BJ (cell line): Measurements from ENCODE around the gene LRRN2. TPM values are rescaled to one million over a fixed set of nuclear protein-coding genes. Genes with fewer than 3 reads are reported as not detected.

ENCODE experiments used
- CTCF ChIA-PET: fragments of 350-600 bp; formaldehyde crosslinking; extraction: SDS; loops from one replicate; lab custom pipeline; 2021; ENCODE audit warnings: antibody characterized with exemption, inconsistent platforms; lab: Yijun Ruan, JAX
- POLR2A ChIA-PET: fragments of 300-600 bp; sonication (Branson Sonifier 250); formaldehyde crosslinking; extraction: SDS; loops from one replicate; lab custom pipeline; 2021; ENCODE audit warnings: antibody characterized with exemption; lab: Charles Lee
- DNase-seq: peaks from one replicate; pipeline ENCODE4 v3.0.0-alpha.2; 2011; ENCODE audit warnings: low read depth
- H3K27me3 ChIP-seq: 2 replicates; pipeline ENCODE4 v1.6.0; 2011; ENCODE audit warnings: low read length; ENCODE audit not compliant: control insufficient read depth, insufficient read depth
- H3K36me3 ChIP-seq: 2 replicates; pipeline ENCODE4 v1.5.1; 2011; ENCODE audit warnings: low read length; ENCODE audit not compliant: control insufficient read depth, insufficient read depth
- H3K4me3 ChIP-seq: 2 replicates; pipeline ENCODE4 v1.5.1; 2011; ENCODE audit warnings: low read depth, mild to moderate bottlenecking, control low read depth, low read length
- CTCF ChIP-seq: IDR thresholded peaks from 2 replicates; pipeline ENCODE4 v1.5.1; 2011; ENCODE audit warnings: low read depth, mild to moderate bottlenecking, control low read depth, inconsistent platforms, low read length, moderate library complexity; ENCODE audit not compliant: insufficient read depth
- polyA plus RNA-seq: library from polyadenylated mRNA; depleted of rRNA; stranded (reverse); fragments of >200 nt; gene quantifications from 2 replicates; pipeline ENCODE4 v1.2.3, GENCODE V29; 2011

Gene LRRN2
- polyA plus RNA-seq, 1 experiment = not detected

- CTCF ChIA-PET = no interaction called here
These were observed 43.6 kb downstream of the LRRN2 start for GRCh38 chr1:204641936-204642335.

GRCh38 chr1:204641455-204641854 is 44.1 kb downstream of the LRRN2 start:
- POLR2A ChIA-PET = no interaction called here
- H3K27me3 ChIP-seq = peaks cover 18% of the 10 kb centered on the region
- no peak overlapping the region for H3K4me3 ChIP-seq
- TF ChIP-seq CTCF = no peak
- no peak for DNase-seq
- CTCF ChIA-PET = no interaction called here
- H3K36me3 ChIP-seq = no peaks in the 10 kb centered on the region

More at GRCh38 chr1:204641936-204642335, 43.6 kb downstream of the LRRN2 start:
- POLR2A ChIA-PET = no interaction called here
- Histone ChIP-seq H3K36me3 (no peaks in the 10 kb centered on the region), H3K27me3 (peaks cover 17% of the 10 kb centered on the region), H3K4me3 (no peak overlapping the region)
- no peak for DNase-seq
- TF ChIP-seq CTCF = no peak

- no peak overlapping the region for H3K4me3 ChIP-seq
- no peaks in the 10 kb centered on the region for H3K36me3 ChIP-seq
These were observed 45.0 kb downstream of the LRRN2 start for GRCh38 chr1:204640578-204640977.

GRCh38 chr1:204634260-204634910 is 51.2 kb downstream of the LRRN2 start:
- H3K27me3 ChIP-seq = peaks cover 6% of the 10 kb centered on the region
- no peak overlapping the region for H3K4me3 ChIP-seq
- POLR2A ChIA-PET = no interaction called here
- CTCF ChIA-PET = no interaction called here
- H3K36me3 ChIP-seq = no peaks in the 10 kb centered on the region
- TF ChIP-seq CTCF = no peak
- DNase-seq = no peak

More at GRCh38 chr1:204640578-204640977, 45.0 kb downstream of the LRRN2 start:
- CTCF ChIA-PET = no interaction called here
- no peak for TF ChIP-seq CTCF
- POLR2A ChIA-PET = no interaction called here
- DNase-seq = no peak
- peaks cover 18% of the 10 kb centered on the region for H3K27me3 ChIP-seq

- Histone ChIP-seq H3K4me3 (no peak overlapping the region), H3K27me3 (peaks cover 9% of the 10 kb centered on the region), H3K36me3 (no peaks in the 10 kb centered on the region)
- CTCF ChIA-PET = no interaction called here
- no peak for DNase-seq
- no peak for TF ChIP-seq CTCF
- POLR2A ChIA-PET = no interaction called here
These were observed 51.9 kb downstream of the LRRN2 start for GRCh38 chr1:204633665-204634064.
